ENCODE data around the gene EIF2B2.

Gene EIF2B2

GRCh38 chr14:74977901-74978385 lies 24.8 kb upstream of the EIF2B2 start:
- no peak for ATAC-seq
- TF ChIP-seq OSR1 (CRISPR knock-in tag; IDR thresholded peaks at IDR 0.05), result no peak

- peak; percentile 26; the same call in 2 of the 3 replicates for ATAC-seq
- TF ChIP-seq CSRNP3 (CRISPR knock-in tag; IDR thresholded peaks at IDR 0.05) (no peak), TCF4 (CRISPR knock-in tag; IDR thresholded peaks at IDR 0.05; ENCODE audit: borderline replicate concordance) (peak; percentile 80; the same call in 1 of the 2 replicates), ZFP30 (CRISPR knock-in tag; IDR thresholded peaks at IDR 0.05) (no peak)
Observed at GRCh38 chr14:74978416-74978947, 24.2 kb upstream of the EIF2B2 start.

GRCh38 chr14:74979029-74979428 lies 23.7 kb upstream of the EIF2B2 start:
- ATAC-seq, result no peak
- no peak for TF ChIP-seq CSDC2 (CRISPR knock-in tag; IDR thresholded peaks at IDR 0.05)
- no peak for TF ChIP-seq ZFP30 (CRISPR knock-in tag; IDR thresholded peaks at IDR 0.05)
- TF ChIP-seq TSHZ2 (CRISPR knock-in tag; IDR thresholded peaks at IDR 0.05), result no peak
- TF ChIP-seq PPARA (CRISPR knock-in tag; IDR thresholded peaks at IDR 0.05; ENCODE audit: borderline replicate concordance), result no peak
- no peak for TF ChIP-seq TCF4 (CRISPR knock-in tag; IDR thresholded peaks at IDR 0.05; ENCODE audit: borderline replicate concordance)
- no peak for TF ChIP-seq CSRNP3 (CRISPR knock-in tag; IDR thresholded peaks at IDR 0.05)
- no peak for TF ChIP-seq ZNF8 (CRISPR knock-in tag; IDR thresholded peaks at IDR 0.05)
- TF ChIP-seq PATZ1 (CRISPR knock-in tag; IDR thresholded peaks at IDR 0.05; ENCODE audit: borderline replicate concordance), result no peak
- TF ChIP-seq ISL1 (CRISPR knock-in tag; IDR thresholded peaks at IDR 0.05), result no peak
- no peak for TF ChIP-seq ZFP3 (CRISPR knock-in tag; IDR thresholded peaks at IDR 0.05)
- no peak for TF ChIP-seq ZNF70 (CRISPR knock-in tag; IDR thresholded peaks at IDR 0.05)

- peak; percentile 64 for ATAC-seq
- no peak for TF ChIP-seq ZC3H10 (CRISPR knock-in tag; IDR thresholded peaks at IDR 0.05)
- TF ChIP-seq ZNF70 (CRISPR knock-in tag; IDR thresholded peaks at IDR 0.05), result no peak
- no peak for TF ChIP-seq TSHZ2 (CRISPR knock-in tag; IDR thresholded peaks at IDR 0.05)
- no peak for TF ChIP-seq POU6F1 (CRISPR knock-in tag; IDR thresholded peaks at IDR 0.05; ENCODE audit: borderline replicate concordance, low read depth)
- no peak for TF ChIP-seq ZNF8 (CRISPR knock-in tag; IDR thresholded peaks at IDR 0.05)
- no peak for TF ChIP-seq BACH2 (CRISPR knock-in tag; IDR thresholded peaks at IDR 0.05; ENCODE audit: borderline replicate concordance)
- no peak for TF ChIP-seq ZFP30 (CRISPR knock-in tag; IDR thresholded peaks at IDR 0.05)
- no peak for TF ChIP-seq ISL1 (CRISPR knock-in tag; IDR thresholded peaks at IDR 0.05)
- TF ChIP-seq ZNF565 (CRISPR knock-in tag; conservative IDR thresholded peaks at IDR 0.05; ENCODE audit: low read depth), result no peak
- no peak for TF ChIP-seq TCF4 (CRISPR knock-in tag; IDR thresholded peaks at IDR 0.05; ENCODE audit: borderline replicate concordance)
- no peak for TF ChIP-seq CSRNP3 (CRISPR knock-in tag; IDR thresholded peaks at IDR 0.05)
- TF ChIP-seq ZFP3 (CRISPR knock-in tag; IDR thresholded peaks at IDR 0.05), result no peak
- no peak for TF ChIP-seq ESRRG (CRISPR knock-in tag; IDR thresholded peaks at IDR 0.05)
- no peak for TF ChIP-seq GLIS3 (CRISPR knock-in tag; IDR thresholded peaks at IDR 0.05)
- TF ChIP-seq PPARA (CRISPR knock-in tag; IDR thresholded peaks at IDR 0.05; ENCODE audit: borderline replicate concordance), result no peak
Observed at GRCh38 chr14:74979442-74980397, 23.0 kb upstream of the EIF2B2 start.

Measured in SK-N-SH treated with all-trans-retinoic acid at 6 μM for 48 hours (cell line).